Measurements from ENCODE around the gene NAV1. TPM values are rescaled to one million over a fixed set of nuclear protein-coding genes. Genes with fewer than 3 reads are reported as not detected.

NAV1 gene
- total RNA-seq, 1 donor from 2014 or later = 55.2 TPM

DNA sequence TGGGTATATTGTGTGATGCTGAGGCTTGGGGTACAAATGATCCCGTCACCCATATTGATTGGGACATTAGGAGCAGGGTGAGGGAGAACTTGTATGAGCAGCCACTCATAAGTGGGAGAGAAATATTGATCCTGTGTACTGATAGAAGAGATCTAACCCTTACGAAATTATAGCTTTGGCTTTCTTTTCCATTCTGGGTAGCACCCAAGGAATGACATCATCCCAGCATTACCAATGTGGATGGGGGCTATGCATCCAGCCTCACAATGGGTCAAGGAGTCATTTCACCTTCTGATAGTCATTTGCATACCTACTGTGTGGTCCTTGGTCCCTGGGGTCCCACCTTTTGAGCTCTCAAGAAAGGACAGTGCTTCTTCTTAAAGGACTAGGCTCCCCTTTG is 1.9 kb upstream of the NAV1 start:
- TF ChIP-seq, protein P1, sequence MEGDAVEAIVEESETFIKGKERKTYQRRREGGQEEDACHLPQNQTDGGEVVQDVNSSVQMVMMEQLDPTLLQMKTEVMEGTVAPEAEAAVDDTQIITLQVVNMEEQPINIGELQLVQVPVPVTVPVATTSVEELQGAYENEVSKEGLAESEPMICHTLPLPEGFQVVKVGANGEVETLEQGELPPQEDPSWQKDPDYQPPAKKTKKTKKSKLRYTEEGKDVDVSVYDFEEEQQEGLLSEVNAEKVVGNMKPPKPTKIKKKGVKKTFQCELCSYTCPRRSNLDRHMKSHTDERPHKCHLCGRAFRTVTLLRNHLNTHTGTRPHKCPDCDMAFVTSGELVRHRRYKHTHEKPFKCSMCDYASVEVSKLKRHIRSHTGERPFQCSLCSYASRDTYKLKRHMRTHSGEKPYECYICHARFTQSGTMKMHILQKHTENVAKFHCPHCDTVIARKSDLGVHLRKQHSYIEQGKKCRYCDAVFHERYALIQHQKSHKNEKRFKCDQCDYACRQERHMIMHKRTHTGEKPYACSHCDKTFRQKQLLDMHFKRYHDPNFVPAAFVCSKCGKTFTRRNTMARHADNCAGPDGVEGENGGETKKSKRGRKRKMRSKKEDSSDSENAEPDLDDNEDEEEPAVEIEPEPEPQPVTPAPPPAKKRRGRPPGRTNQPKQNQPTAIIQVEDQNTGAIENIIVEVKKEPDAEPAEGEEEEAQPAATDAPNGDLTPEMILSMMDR (IDR thresholded peaks at IDR 0.05; ENCODE audit: unreplicated experiment) = no peak
- no peaks in the 10 kb centered on the region for H3K9me3 Mint-ChIP-seq (ENCODE audit: low read depth)
- H3K36me3 Mint-ChIP-seq (ENCODE audit: insufficient read depth) = no peaks in the 10 kb centered on the region
- no peak for DNase-seq (ENCODE audit: low spot score, unreplicated experiment)
- H3K27ac Mint-ChIP-seq = no peak overlapping the region
- peaks cover 11% of the 10 kb centered on the region for H3K4me1 Mint-ChIP-seq (ENCODE audit: low read depth)
- H3K27me3 Mint-ChIP-seq = peaks cover 80% of the 10 kb centered on the region
- no peak overlapping the region for H3K4me3 Mint-ChIP-seq (ENCODE audit: low read depth)

- H3K9me3 Mint-ChIP-seq (ENCODE audit: low read depth) = no peaks in the 10 kb centered on the region
- peaks cover 9% of the 10 kb centered on the region for H3K4me1 Mint-ChIP-seq (ENCODE audit: low read depth)
- no peak overlapping the region for H3K27ac Mint-ChIP-seq
- TF ChIP-seq, protein P1 (IDR thresholded peaks at IDR 0.05; ENCODE audit: unreplicated experiment) = no peak
- H3K36me3 Mint-ChIP-seq (ENCODE audit: insufficient read depth) = no peaks in the 10 kb centered on the region
- no peak for DNase-seq (ENCODE audit: low spot score, unreplicated experiment)
- no peak overlapping the region for H3K4me3 Mint-ChIP-seq (ENCODE audit: low read depth)
- peaks cover 80% of the 10 kb centered on the region for H3K27me3 Mint-ChIP-seq
These were observed 1.5 kb upstream of the NAV1 start for GRCh38 chr1:201537467-201537866.

DNA sequence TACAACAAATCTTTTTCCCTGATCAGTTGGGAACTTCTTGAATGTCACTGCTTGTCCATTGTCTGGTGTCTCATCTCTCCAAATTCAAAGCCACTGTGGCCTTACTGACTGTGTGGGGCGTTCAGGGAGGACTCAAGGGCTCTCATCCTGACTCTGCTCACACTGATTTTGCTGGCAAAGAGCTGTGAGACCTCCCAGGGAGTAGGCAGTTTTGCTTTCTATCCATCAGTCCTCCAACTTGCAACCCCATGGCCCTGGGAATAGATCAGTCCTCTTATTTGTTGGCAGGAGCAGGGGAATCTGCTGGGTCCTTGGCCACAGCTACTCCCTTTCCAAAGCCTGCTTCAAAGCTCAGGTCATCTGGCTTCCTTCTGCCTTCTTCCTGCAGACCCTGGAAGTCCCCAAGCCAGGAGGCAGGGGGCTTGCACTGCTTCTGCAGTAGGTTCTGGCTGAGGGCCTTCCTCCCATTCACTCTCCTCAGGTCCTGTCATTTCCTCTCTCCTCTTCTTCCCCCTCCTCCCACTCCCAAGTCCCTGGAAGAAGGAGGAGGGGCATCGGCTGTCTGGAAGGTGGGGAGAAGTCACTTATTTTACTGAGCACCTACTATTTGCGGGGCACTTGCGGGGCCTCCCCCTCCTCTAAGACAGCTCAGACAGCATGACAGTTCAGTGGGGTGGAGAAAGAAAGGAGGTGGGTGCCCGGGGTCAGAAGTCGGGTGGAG is 876 bp upstream of the NAV1 start:
- Mint-ChIP-seq H3K4me3 (ENCODE audit: low read depth) (peak overlapping the region; percentile 71), H3K27me3 (peaks cover 78% of the 10 kb centered on the region), H3K4me1 (ENCODE audit: low read depth) (peaks cover 9% of the 10 kb centered on the region), H3K36me3 (ENCODE audit: insufficient read depth) (no peaks in the 10 kb centered on the region), H3K27ac (peak overlapping the region; percentile 54), H3K9me3 (ENCODE audit: low read depth) (no peaks in the 10 kb centered on the region)
- TF ChIP-seq, protein P1 (IDR thresholded peaks at IDR 0.05; ENCODE audit: unreplicated experiment) = no peak
- DNase-seq (ENCODE audit: low spot score, unreplicated experiment) = no peak

- peaks cover 80% of the 10 kb centered on the region for H3K27me3 Mint-ChIP-seq
- no peaks in the 10 kb centered on the region for H3K36me3 Mint-ChIP-seq (ENCODE audit: insufficient read depth)
- no peaks in the 10 kb centered on the region for H3K9me3 Mint-ChIP-seq (ENCODE audit: low read depth)
- peak overlapping the region; percentile 79 for H3K4me3 Mint-ChIP-seq (ENCODE audit: low read depth)
- peak overlapping the region; percentile 76 for H3K27ac Mint-ChIP-seq
- DNase-seq (ENCODE audit: low spot score, unreplicated experiment) = no peak
- TF ChIP-seq, protein P1 (IDR thresholded peaks at IDR 0.05; ENCODE audit: unreplicated experiment) = no peak
- peaks cover 9% of the 10 kb centered on the region for H3K4me1 Mint-ChIP-seq (ENCODE audit: low read depth)
These were observed 869 bp downstream of the NAV1 start for GRCh38 chr1:201539561-201540431.

GRCh38 chr1:201540846-201541735 is 2.2 kb downstream of the NAV1 start:
- H3K9me3 Mint-ChIP-seq (ENCODE audit: low read depth) = no peaks in the 10 kb centered on the region

More at GRCh38 chr1:201540846-201541735, 2.2 kb downstream of the NAV1 start:
- TF ChIP-seq, protein P1 (IDR thresholded peaks at IDR 0.05; ENCODE audit: unreplicated experiment) = no peak
- Mint-ChIP-seq H3K27me3 (peaks cover 78% of the 10 kb centered on the region), H3K4me3 (ENCODE audit: low read depth) (peak overlapping the region; percentile 79), H3K36me3 (ENCODE audit: insufficient read depth) (no peaks in the 10 kb centered on the region), H3K27ac (no peak overlapping the region), H3K4me1 (ENCODE audit: low read depth) (peaks cover 9% of the 10 kb centered on the region)
- DNase-seq (ENCODE audit: low spot score, unreplicated experiment) = no peak
